ENCODE measurements around the gene NFIL3.

Gene NFIL3

DNA sequence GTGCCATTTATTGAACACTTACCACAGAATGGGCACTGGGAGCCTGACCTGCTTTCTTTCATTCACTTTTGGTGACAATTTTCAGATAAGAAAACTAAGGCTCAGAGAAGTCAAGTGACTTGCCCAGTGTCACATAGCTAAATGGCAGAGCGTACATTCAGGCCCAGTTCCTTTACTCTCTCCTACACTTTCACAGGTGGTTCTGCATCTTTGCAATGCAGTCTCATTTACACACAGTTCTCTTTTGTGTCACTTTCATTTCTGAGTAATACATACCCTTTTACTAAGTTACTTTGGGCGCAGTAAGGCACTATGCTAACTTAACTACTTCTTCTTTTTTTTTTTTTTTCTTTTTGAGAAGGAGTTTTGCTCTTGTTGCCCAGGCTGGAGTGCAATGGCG is 8.3 kb downstream of the NFIL3 start:
- POLR2A ChIA-PET = no interaction called here
- CTCF ChIA-PET = no interaction called here
- TF ChIP-seq FOXA1 (IDR thresholded peaks at IDR 0.05) (no peak), HDGF (IDR thresholded peaks at IDR 0.05; ENCODE audit: borderline replicate concordance) (no peak), TARDBP (IDR thresholded peaks at IDR 0.05) (no peak), BHLHE40 (IDR thresholded peaks at IDR 0.05; ENCODE audit: borderline replicate concordance) (no peak), L3MBTL2 (conservative IDR thresholded peaks at IDR 0.05) (no peak), FOXM1 (IDR thresholded peaks at IDR 0.05; ENCODE audit: borderline replicate concordance) (no peak), CTBP1 (IDR thresholded peaks at IDR 0.05; ENCODE audit: borderline replicate concordance) (no peak), ARNT (IDR thresholded peaks at IDR 0.05) (no peak), NFRKB (IDR thresholded peaks at IDR 0.05) (no peak), ELF4 (IDR thresholded peaks at IDR 0.05) (no peak), ZNF384 (IDR thresholded peaks at IDR 0.05) (no peak), LEF1 (IDR thresholded peaks at IDR 0.05; ENCODE audit: borderline replicate concordance) (no peak)
- TF ChIP-seq, protein P1, sequence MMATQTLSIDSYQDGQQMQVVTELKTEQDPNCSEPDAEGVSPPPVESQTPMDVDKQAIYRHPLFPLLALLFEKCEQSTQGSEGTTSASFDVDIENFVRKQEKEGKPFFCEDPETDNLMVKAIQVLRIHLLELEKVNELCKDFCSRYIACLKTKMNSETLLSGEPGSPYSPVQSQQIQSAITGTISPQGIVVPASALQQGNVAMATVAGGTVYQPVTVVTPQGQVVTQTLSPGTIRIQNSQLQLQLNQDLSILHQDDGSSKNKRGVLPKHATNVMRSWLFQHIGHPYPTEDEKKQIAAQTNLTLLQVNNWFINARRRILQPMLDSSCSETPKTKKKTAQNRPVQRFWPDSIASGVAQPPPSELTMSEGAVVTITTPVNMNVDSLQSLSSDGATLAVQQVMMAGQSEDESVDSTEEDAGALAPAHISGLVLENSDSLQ (IDR thresholded peaks at IDR 0.05) = no peak
- no peak for DNase-seq (ENCODE audit: extremely low spot score)

DNA sequence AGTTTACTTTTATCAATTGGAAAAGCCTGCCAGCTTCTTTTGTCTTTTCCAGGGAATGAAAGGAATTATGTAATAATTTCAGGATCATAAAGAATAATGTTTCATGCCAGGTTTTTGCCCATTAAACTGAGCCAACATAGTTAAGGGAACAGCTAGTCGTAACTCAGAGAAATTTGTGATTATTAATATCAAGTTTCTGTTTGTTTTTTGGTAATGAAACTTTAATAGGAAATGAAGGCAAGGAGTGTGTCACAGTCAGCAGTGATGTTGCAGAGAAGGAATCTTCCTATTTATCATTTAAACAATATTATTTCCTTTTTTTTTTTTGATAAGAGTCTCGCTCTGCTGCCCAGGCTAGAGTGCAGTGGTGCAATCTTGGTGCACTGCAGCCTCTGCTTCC is 10.7 kb downstream of the NFIL3 start:
- POLR2A ChIA-PET = no interaction called here
- CTCF ChIA-PET = interaction anchor here (0.6 kb wide), 1 partner anchor 156 kb away, joined by 8 read pairs; no protein-coding TSS in a partner anchor
- TF ChIP-seq CTBP1 (IDR thresholded peaks at IDR 0.05; ENCODE audit: borderline replicate concordance) = no peak
- no peak for TF ChIP-seq HDGF (IDR thresholded peaks at IDR 0.05; ENCODE audit: borderline replicate concordance)
- TF ChIP-seq L3MBTL2 (conservative IDR thresholded peaks at IDR 0.05) = no peak
- TF ChIP-seq LEF1 (IDR thresholded peaks at IDR 0.05; ENCODE audit: borderline replicate concordance) = no peak
- no peak for TF ChIP-seq TARDBP (IDR thresholded peaks at IDR 0.05)
- no peak for TF ChIP-seq SP1 (IDR thresholded peaks at IDR 0.05)
- TF ChIP-seq BHLHE40 (IDR thresholded peaks at IDR 0.05; ENCODE audit: borderline replicate concordance) = no peak
- TF ChIP-seq ZNF384 (IDR thresholded peaks at IDR 0.05) = no peak
- TF ChIP-seq ARNT (IDR thresholded peaks at IDR 0.05) = no peak
- no peak for TF ChIP-seq ELF4 (IDR thresholded peaks at IDR 0.05)
- no peak for DNase-seq (ENCODE audit: extremely low spot score)

DNA sequence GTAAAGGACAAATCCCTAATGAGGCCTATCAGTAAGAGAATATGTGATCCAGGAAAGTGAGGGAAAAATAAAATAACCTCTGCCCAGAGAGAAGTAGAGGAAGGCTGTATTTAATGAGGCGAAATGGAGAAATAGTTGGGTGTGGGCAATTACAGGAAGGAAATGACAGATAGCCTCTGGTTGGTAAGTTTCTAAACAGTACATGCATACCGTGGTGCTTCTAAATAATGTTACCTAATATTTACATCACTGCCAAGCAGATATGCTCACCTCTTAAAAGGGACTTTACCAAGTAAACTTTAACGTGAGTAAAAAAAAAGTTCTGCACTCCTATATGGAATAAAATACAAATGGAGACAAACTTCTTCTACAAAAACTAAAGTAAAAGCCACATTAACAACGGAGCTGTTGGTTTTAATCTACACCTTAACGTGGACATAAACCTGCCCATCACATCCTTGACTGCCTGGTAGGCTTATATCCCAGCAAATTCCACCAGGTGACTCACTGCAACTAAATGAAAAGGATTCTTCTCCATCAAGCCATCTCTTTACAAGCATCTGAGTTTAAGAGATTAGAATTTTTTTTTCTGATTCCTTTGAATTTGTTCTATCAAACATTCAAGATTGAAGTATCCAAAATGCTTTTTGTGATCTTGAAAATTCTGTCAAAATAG is 12.4 kb downstream of the NFIL3 start:
- CTCF ChIA-PET = no interaction called here
- POLR2A ChIA-PET = no interaction called here
- no peak for DNase-seq (ENCODE audit: extremely low spot score)
- TF ChIP-seq CTBP1 (IDR thresholded peaks at IDR 0.05; ENCODE audit: borderline replicate concordance) = no peak
- TF ChIP-seq, protein P1 (IDR thresholded peaks at IDR 0.05) = peak; percentile 59

DNA sequence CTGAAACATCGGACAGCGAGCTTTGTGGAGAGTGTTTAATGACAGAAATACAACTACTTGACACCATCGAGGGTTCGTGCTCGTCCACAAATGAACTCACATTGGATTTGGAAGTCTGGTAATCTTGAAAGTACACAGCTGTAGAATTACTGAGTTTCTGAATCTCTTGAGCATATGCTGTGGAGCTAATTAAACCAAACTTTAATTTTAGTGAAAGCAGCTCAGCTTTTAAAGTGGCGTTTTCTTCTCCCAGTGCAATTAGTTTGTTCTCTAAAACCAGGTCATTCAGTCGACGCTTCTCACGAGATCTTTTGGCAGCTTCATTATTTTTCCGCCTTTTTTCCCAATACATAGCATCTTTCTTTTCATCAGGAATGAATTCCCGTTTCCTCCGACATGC is 13.5 kb downstream of the NFIL3 start:
- ChIA-PET POLR2A (no interaction called here), CTCF (no interaction called here)
- DNase-seq (ENCODE audit: extremely low spot score) = no peak
- TF ChIP-seq L3MBTL2 (conservative IDR thresholded peaks at IDR 0.05) (no peak), FOXK2 (IDR thresholded peaks at IDR 0.05) (no peak), SP1 (IDR thresholded peaks at IDR 0.05) (no peak), ELF4 (IDR thresholded peaks at IDR 0.05) (no peak), TARDBP (IDR thresholded peaks at IDR 0.05) (no peak), NFRKB (IDR thresholded peaks at IDR 0.05) (no peak), BHLHE40 (IDR thresholded peaks at IDR 0.05; ENCODE audit: borderline replicate concordance) (no peak)

DNA sequence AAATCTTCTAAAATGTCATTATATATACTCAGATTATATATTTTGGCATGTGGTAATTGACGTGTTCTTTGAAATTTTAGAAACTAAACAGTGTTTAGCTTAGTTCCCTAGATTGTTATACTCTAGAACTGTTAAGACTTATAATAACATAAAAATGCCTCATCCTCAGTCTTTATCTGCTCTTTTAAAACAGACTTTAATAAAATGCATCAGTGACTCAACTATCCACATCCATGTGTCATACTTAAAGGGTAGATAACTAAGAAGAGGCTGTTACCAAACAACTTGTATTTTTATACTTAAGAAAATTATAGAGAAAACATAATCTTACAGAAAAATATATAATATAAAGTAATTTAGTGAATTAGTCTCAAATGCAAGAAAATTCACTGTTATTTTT is 15.2 kb downstream of the NFIL3 start:
- no peak for DNase-seq (ENCODE audit: extremely low spot score)
- no peak for TF ChIP-seq FOXK2 (IDR thresholded peaks at IDR 0.05)
- TF ChIP-seq HDGF (IDR thresholded peaks at IDR 0.05; ENCODE audit: borderline replicate concordance) = no peak
- TF ChIP-seq FOXM1 (IDR thresholded peaks at IDR 0.05; ENCODE audit: borderline replicate concordance) = no peak
- TF ChIP-seq BHLHE40 (IDR thresholded peaks at IDR 0.05; ENCODE audit: borderline replicate concordance) = no peak
- ChIA-PET CTCF (no interaction called here), POLR2A (no interaction called here)

DNA sequence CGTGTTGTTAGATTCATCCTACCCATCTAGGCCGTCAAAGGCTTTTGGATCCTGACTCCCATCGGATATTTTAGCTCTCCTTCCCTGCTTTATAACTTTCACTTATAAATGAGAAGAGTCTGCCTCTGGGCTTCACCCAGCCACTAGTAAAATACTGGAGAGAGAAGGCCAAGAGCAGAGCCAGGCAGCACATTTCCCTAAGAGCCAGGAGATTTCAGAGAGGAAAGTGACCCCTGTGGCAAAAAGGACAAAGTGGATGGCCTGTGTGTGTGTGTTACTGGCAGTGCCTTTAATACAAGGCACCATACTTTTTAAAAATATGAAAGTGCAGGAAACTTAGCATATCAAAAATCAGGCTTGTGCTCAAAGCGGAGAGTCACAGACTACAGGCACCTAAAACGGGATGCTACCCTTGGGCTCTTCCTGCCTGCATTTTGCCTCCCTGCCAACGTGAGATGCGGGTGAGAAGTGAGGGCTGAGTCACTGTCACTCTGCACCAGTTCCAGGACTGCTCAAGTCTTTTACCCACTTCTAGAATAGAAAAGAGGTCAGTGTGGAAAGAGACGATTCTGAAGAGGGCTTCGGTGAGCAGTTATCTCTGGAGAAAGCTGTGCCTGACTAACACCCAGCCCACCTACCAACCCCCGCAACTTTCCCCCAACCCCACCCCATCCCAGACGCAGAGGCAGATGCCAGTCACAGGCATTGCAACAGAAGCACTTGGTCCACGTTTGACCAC is 15.9 kb downstream of the NFIL3 start:
- TF ChIP-seq ARNT (IDR thresholded peaks at IDR 0.05) (no peak), SP1 (IDR thresholded peaks at IDR 0.05) (no peak), FOXM1 (IDR thresholded peaks at IDR 0.05; ENCODE audit: borderline replicate concordance) (no peak), FOXA1 (IDR thresholded peaks at IDR 0.05) (no peak), HDGF (IDR thresholded peaks at IDR 0.05; ENCODE audit: borderline replicate concordance) (no peak), NFRKB (IDR thresholded peaks at IDR 0.05) (no peak), ZNF384 (IDR thresholded peaks at IDR 0.05) (no peak)
- DNase-seq (ENCODE audit: extremely low spot score) = no peak
- POLR2A ChIA-PET = no interaction called here
- CTCF ChIA-PET = no interaction called here

DNA sequence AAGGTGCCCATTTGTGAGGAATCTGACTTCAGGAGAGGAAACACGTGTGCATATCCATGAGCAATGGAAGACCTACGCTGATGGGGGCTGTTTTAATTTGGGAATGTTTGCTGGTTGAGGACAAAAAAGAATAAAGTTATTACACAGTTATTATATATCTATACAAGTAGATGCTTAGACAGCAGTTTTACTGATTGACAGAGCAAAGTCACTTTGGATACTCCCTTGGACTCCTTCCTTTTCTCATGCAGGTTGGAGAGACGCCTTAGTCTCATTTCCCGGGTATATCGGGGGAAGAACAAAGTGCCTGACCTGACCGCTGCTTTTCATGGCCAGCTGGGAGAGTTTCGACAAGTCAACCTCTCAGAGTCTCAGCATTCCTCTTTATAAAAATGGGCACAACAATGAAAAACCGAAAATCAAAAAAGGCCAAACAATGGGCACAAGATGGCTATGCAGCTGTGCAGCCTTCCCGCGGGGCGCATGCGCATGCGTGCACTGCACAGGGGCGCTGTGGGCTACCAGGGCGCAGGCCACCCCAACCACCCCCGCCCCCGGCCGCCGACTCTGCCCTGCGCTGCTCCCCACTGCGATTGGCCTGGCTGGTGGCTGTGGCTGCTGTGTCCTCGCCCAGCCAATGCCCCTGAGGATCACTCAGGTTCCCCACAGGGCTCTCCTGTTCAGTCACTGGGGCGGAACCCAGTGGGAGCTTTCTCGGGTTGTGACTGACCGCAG is 18.1 kb downstream of the NFIL3 start:
- POLR2A ChIA-PET = no interaction called here
- CTCF ChIA-PET = no interaction called here
- no peak for TF ChIP-seq ELF4 (IDR thresholded peaks at IDR 0.05)
- TF ChIP-seq SUZ12 (IDR thresholded peaks at IDR 0.05) = no peak
- TF ChIP-seq NFRKB (IDR thresholded peaks at IDR 0.05) = no peak
- no peak for TF ChIP-seq LEF1 (IDR thresholded peaks at IDR 0.05; ENCODE audit: borderline replicate concordance)
- TF ChIP-seq BHLHE40 (IDR thresholded peaks at IDR 0.05; ENCODE audit: borderline replicate concordance) = no peak
- TF ChIP-seq ARNT (IDR thresholded peaks at IDR 0.05) = no peak
- TF ChIP-seq SP1 (IDR thresholded peaks at IDR 0.05) = no peak
- no peak for TF ChIP-seq FOXA1 (IDR thresholded peaks at IDR 0.05)
- no peak for TF ChIP-seq TARDBP (IDR thresholded peaks at IDR 0.05)
- no peak for TF ChIP-seq ZNF384 (IDR thresholded peaks at IDR 0.05)
- TF ChIP-seq, protein P1 (IDR thresholded peaks at IDR 0.05) = no peak
- no peak for TF ChIP-seq CTBP1 (IDR thresholded peaks at IDR 0.05; ENCODE audit: borderline replicate concordance)
- TF ChIP-seq FOXK2 (IDR thresholded peaks at IDR 0.05) = no peak
- TF ChIP-seq FOXM1 (IDR thresholded peaks at IDR 0.05; ENCODE audit: borderline replicate concordance) = no peak
- DNase-seq (ENCODE audit: extremely low spot score) = no peak

Measured in HEK293T (cell line).